OCI-LY1 (cell line): Measurements from ENCODE around the gene NCDN.

Experiments
- H2AFZ ChIP-seq: fragments of 200-600 bp; sonication (generic), shearing (Covaris generic); 2 replicates; pipeline ENCODE4 v1.6.0; 2014; ENCODE audit warnings: antibody characterized with exemption, mild to moderate bottlenecking, low read length
- H3F3A ChIP-seq: fragments of 200-600 bp; sonication (generic), shearing (Covaris generic); 2 replicates; pipeline ENCODE4 v1.6.0; 2014; ENCODE audit warnings: mild to moderate bottlenecking, antibody characterized with exemption, low read length, moderate library complexity; ENCODE audit not compliant: insufficient read depth
- H3K27ac ChIP-seq: fragments of 200-600 bp; sonication (generic); 2 replicates; pipeline ENCODE4 v1.5.1; 2014; ENCODE audit warnings: low read length, mixed run types, mild to moderate bottlenecking, low read depth; ENCODE audit not compliant: poor library complexity, severe bottlenecking
- H3K27me3 ChIP-seq: fragments of 200-600 bp; sonication (generic); 2 replicates; pipeline ENCODE4 v1.6.0; 2014; ENCODE audit warnings: antibody characterized with exemption, mild to moderate bottlenecking, low read length, moderate library complexity; ENCODE audit not compliant: insufficient read depth
- H3K36me3 ChIP-seq: fragments of 200-600 bp; sonication (generic); 2 replicates; pipeline ENCODE4 v1.6.1; 2014; ENCODE audit warnings: mild to moderate bottlenecking, antibody characterized with exemption, low read length, moderate library complexity, mixed read lengths; ENCODE audit not compliant: insufficient read depth
- H3K4me1 ChIP-seq: fragments of 200-600 bp; sonication (generic); 2 replicates; pipeline ENCODE4 v1.5.1; 2014; ENCODE audit warnings: mild to moderate bottlenecking, low read length, moderate library complexity; ENCODE audit not compliant: insufficient read depth, severe bottlenecking
- H3K4me2 ChIP-seq: fragments of 200-600 bp; sonication (generic), shearing (Covaris generic); 2 replicates; pipeline ENCODE4 v1.6.1; 2014; ENCODE audit warnings: low read length
- H3K4me3 ChIP-seq: fragments of 200-600 bp; sonication (generic); 2 replicates; pipeline ENCODE4 v1.5.1; 2014; ENCODE audit warnings: low read length, low read depth, mild to moderate bottlenecking, mixed read lengths; ENCODE audit not compliant: poor library complexity, severe bottlenecking
- H3K79me2 ChIP-seq: fragments of 200-600 bp; shearing (Covaris generic); 2 replicates; pipeline ENCODE4 v1.6.1; 2016; ENCODE audit warnings: mixed run types, low read length, mixed read lengths; ENCODE audit not compliant: insufficient read depth
- H3K9ac ChIP-seq: fragments of 200-600 bp; sonication (generic), shearing (Covaris generic); 2 replicates; pipeline ENCODE4 v1.6.1; 2014; ENCODE audit warnings: mild to moderate bottlenecking, low read length, mixed read lengths
- H3K9me2 ChIP-seq: fragments of 200-600 bp; sonication (generic), shearing (Covaris generic); 2 replicates; pipeline ENCODE4 v1.6.1; 2014; ENCODE audit warnings: low read depth, mild to moderate bottlenecking, low read length, mixed read lengths
- H3K9me3 ChIP-seq: fragments of 200-600 bp; shearing (Covaris generic); 2 replicates; pipeline ENCODE4 v1.6.1; 2014; ENCODE audit warnings: low read length, mixed read lengths
- H4K20me1 ChIP-seq: fragments of 200-600 bp; sonication (generic), shearing (Covaris generic); 2 replicates; pipeline ENCODE4 v1.6.0; 2016; ENCODE audit warnings: mild to moderate bottlenecking, low read length; ENCODE audit not compliant: insufficient read depth
- CTCF ChIP-seq: fragments of 200-600 bp; sonication (generic), shearing (Covaris generic); IDR thresholded peaks from 2 replicates; pipeline ENCODE4 v1.5.1; 2017; ENCODE audit warnings: mild to moderate bottlenecking, antibody characterized with exemption, low read length, moderate library complexity, mixed read lengths
- EZH2 ChIP-seq: fragments of 200-600 bp; sonication (generic), shearing (Covaris generic); IDR thresholded peaks from 2 replicates; pipeline ENCODE4 v1.8.0; 2017; ENCODE audit warnings: borderline replicate concordance, mixed run types, mild to moderate bottlenecking, antibody characterized with exemption, low read length, moderate library complexity, mixed read lengths

NCDN gene

GRCh38 chr1:35591211-35591610 lies 33.6 kb downstream of the NCDN start:
- Histone ChIP-seq H3K9me3 (no peaks in the 10 kb centered on the region), H3K4me2 (no peak overlapping the region), H3K9me2 (no peaks in the 10 kb centered on the region), H3K4me3 (no peak overlapping the region), H3K27ac (no peak overlapping the region), H3K27me3 (no peaks in the 10 kb centered on the region), H3K4me1 (no peaks in the 10 kb centered on the region), H4K20me1 (no peaks in the 10 kb centered on the region), H3K79me2 (no peaks in the 10 kb centered on the region), H3K36me3 (no peaks in the 10 kb centered on the region), H3F3A (no peaks in the 10 kb centered on the region), H3K9ac (no peak overlapping the region), H2AFZ (no peak overlapping the region)
- TF ChIP-seq EZH2 (no peak), CTCF (no peak)

- no peaks in the 10 kb centered on the region for H3K9me3 ChIP-seq
- no peaks in the 10 kb centered on the region for H3K9me2 ChIP-seq
- H3F3A ChIP-seq: no peaks in the 10 kb centered on the region
- TF ChIP-seq EZH2 (no peak), CTCF (no peak)
- H2AFZ ChIP-seq: no peak overlapping the region
- H3K4me3 ChIP-seq: no peak overlapping the region
- no peak overlapping the region for H3K9ac ChIP-seq
- no peaks in the 10 kb centered on the region for H3K79me2 ChIP-seq
- no peak overlapping the region for H3K4me2 ChIP-seq
- H3K27ac ChIP-seq: no peak overlapping the region
- H4K20me1 ChIP-seq: no peaks in the 10 kb centered on the region
- no peaks in the 10 kb centered on the region for H3K27me3 ChIP-seq
- no peaks in the 10 kb centered on the region for H3K4me1 ChIP-seq
- no peaks in the 10 kb centered on the region for H3K36me3 ChIP-seq
Measured at GRCh38 chr1:35592991-35593769, 35.6 kb downstream of the NCDN start.

- no peak overlapping the region for H3K27ac ChIP-seq
- no peak overlapping the region for H3K4me2 ChIP-seq
- TF ChIP-seq CTCF: no peak
- TF ChIP-seq EZH2: no peak
- H2AFZ ChIP-seq: no peak overlapping the region
- no peaks in the 10 kb centered on the region for H3K9me2 ChIP-seq
- no peaks in the 10 kb centered on the region for H3F3A ChIP-seq
- no peaks in the 10 kb centered on the region for H3K9me3 ChIP-seq
- H3K9ac ChIP-seq: no peak overlapping the region
- H3K79me2 ChIP-seq: no peaks in the 10 kb centered on the region
- H4K20me1 ChIP-seq: no peaks in the 10 kb centered on the region
- no peaks in the 10 kb centered on the region for H3K36me3 ChIP-seq
- no peak overlapping the region for H3K4me3 ChIP-seq
- no peaks in the 10 kb centered on the region for H3K4me1 ChIP-seq
- no peaks in the 10 kb centered on the region for H3K27me3 ChIP-seq
Measured at GRCh38 chr1:35594005-35594760, 36.6 kb downstream of the NCDN start.
